Measurements from ENCODE around the gene HELQ.
A peak's percentile ranks its signal among the peaks of the same experiment; 100 is the strongest.
"Not testable (repeated sequence)": the region's sequence is repeated elsewhere in the genome, so short reads cannot be mapped to it uniquely, and the experiment has no call there.

The HELQ gene

DNA sequence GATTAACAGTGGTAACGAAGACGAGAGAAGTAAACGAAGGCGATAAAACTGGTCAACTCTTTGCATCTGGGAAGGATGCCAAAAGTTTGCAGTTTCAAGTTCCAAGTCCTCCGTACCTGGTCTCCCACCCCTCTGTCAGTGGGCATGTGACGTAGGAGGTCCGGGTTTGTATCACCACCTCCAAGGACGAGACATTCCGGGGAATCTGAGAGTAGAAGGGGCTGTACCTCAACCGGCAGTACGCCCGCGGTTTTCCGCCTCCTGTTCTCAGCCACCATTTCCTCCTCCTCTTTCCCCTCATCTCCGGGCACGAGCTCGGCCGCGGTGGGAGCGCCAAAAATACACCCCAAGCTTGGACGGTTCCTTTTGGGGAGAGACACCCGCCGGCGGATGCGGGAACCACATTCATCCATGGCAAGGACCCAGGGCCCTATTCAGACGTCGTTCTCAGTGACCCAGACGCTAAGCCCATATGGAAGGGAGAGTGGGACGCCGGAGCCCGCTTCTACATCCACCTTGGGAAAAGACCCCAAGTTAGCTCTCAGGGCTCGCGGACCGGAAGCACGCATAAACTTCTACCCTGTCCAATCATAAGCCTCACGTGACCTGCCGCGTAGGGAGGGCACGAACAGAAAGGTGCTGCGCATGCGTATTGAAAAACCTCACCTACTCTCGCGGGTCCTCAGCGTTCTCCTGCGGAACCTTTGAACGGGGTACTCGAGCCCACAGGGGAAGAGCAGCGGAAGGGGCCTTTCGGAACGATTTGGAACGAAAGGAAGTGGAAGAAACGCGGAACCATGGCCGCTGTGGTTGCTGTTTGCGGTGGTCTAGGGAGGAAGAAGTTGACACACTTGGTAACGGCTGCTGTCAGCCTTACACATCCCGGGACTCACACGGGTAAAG is at the start of gene HELQ, which contains the start of gene MRPS18C:
Gene HELQ, minus strand, starts transcription at position 543 of the 903 bp plus-strand sequence. Its CDS starts 130 bp downstream, at position 413.
Gene MRPS18C, plus strand, starts transcription at position 778 of the 903 bp plus-strand sequence. Its CDS starts 20 bp downstream, at position 798.
- Histone ChIP-seq H3K36me3 (ENCODE audit: low read depth) (peaks cover 53% of the 10 kb centered on the region), H3K27ac (ENCODE audit: poor library complexity, severe bottlenecking) (peak within 1 kb of the TSS; percentile 62), H3K4me3 (ENCODE audit: severe bottlenecking) (peak within 1 kb of the TSS; percentile 82), H3K9me3 (ENCODE audit: severe bottlenecking) (no peaks in the 10 kb centered on the region), H3K27me3 (ENCODE audit: insufficient read depth, poor library complexity, severe bottlenecking) (no peaks in the 10 kb centered on the region), H3K4me1 (ENCODE audit: insufficient read depth, poor library complexity, severe bottlenecking) (peaks cover 4% of the 10 kb centered on the region)
- DNase-seq (ENCODE audit: low spot score) (peak; percentile 98), ATAC-seq (ENCODE audit: low read depth) (peak; percentile 94)
- TF ChIP-seq, protein P1, sequence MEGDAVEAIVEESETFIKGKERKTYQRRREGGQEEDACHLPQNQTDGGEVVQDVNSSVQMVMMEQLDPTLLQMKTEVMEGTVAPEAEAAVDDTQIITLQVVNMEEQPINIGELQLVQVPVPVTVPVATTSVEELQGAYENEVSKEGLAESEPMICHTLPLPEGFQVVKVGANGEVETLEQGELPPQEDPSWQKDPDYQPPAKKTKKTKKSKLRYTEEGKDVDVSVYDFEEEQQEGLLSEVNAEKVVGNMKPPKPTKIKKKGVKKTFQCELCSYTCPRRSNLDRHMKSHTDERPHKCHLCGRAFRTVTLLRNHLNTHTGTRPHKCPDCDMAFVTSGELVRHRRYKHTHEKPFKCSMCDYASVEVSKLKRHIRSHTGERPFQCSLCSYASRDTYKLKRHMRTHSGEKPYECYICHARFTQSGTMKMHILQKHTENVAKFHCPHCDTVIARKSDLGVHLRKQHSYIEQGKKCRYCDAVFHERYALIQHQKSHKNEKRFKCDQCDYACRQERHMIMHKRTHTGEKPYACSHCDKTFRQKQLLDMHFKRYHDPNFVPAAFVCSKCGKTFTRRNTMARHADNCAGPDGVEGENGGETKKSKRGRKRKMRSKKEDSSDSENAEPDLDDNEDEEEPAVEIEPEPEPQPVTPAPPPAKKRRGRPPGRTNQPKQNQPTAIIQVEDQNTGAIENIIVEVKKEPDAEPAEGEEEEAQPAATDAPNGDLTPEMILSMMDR (IDR thresholded peaks at IDR 0.05; ENCODE audit: poor library complexity, severe bottlenecking): no peak

DNA sequence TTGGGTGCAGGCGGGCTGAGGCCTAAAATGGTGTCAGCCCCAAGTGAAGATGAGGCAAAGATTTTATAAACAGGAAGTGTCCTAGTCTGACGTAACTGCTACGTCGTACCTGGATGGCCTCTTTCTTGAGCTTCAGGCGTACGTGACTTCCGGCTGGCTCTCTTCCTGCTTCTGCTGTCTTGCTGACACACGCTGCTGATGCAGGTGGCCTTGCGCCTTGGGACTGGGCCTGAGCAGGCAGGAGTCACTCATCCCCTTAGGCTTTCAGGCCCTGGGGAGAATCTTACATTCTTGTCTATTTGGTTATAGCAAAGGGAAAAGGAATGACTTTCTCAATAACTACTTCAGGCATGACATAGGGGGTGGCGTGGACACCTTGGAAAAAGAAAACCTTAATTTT is 49.4 kb upstream of the HELQ start:
- H3K4me3 ChIP-seq (ENCODE audit: severe bottlenecking): no peak overlapping the region
- H3K27ac ChIP-seq (ENCODE audit: poor library complexity, severe bottlenecking): no peak overlapping the region
- H3K27me3 ChIP-seq (ENCODE audit: insufficient read depth, poor library complexity, severe bottlenecking): no peaks in the 10 kb centered on the region
- H3K9me3 ChIP-seq (ENCODE audit: severe bottlenecking): no peaks in the 10 kb centered on the region
- TF ChIP-seq, protein P1 (IDR thresholded peaks at IDR 0.05; ENCODE audit: poor library complexity, severe bottlenecking): no peak
- H3K4me1 ChIP-seq (ENCODE audit: insufficient read depth, poor library complexity, severe bottlenecking): no peaks in the 10 kb centered on the region
- ATAC-seq (ENCODE audit: low read depth) (no peak), DNase-seq (ENCODE audit: low spot score) (no peak)
- H3K36me3 ChIP-seq (ENCODE audit: low read depth): no peaks in the 10 kb centered on the region

DNA sequence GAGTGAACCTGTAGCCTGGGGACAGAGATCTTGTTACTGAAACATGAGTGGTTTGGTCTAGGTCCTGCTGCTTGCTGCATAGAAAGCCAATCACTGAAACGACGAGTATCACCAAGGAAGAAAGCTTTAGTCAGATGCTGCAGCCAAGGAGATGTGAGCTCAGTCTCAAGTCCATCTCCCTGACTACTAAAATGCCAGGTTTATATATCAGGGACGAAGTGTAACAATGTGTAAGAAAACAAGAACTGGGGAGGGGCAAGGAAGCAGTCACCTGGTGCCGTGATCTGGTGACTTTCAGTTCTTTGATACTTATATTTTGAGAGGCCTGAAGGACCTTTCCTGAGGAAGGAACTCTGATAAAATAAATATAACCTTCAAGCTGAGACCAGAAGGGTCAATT is 48.9 kb upstream of the HELQ start:
- no peak for ATAC-seq (ENCODE audit: low read depth)
- no peaks in the 10 kb centered on the region for H3K27me3 ChIP-seq (ENCODE audit: insufficient read depth, poor library complexity, severe bottlenecking)
- H3K9me3 ChIP-seq (ENCODE audit: severe bottlenecking): no peaks in the 10 kb centered on the region
- no peaks in the 10 kb centered on the region for H3K4me1 ChIP-seq (ENCODE audit: insufficient read depth, poor library complexity, severe bottlenecking)
- H3K36me3 ChIP-seq (ENCODE audit: low read depth): no peaks in the 10 kb centered on the region
- TF ChIP-seq, protein P1 (IDR thresholded peaks at IDR 0.05; ENCODE audit: poor library complexity, severe bottlenecking): no peak
- H3K27ac ChIP-seq (ENCODE audit: poor library complexity, severe bottlenecking): no peak overlapping the region
- no peak overlapping the region for H3K4me3 ChIP-seq (ENCODE audit: severe bottlenecking)
- DNase-seq (ENCODE audit: low spot score): no peak

- TF ChIP-seq, protein P1 (IDR thresholded peaks at IDR 0.05; ENCODE audit: poor library complexity, severe bottlenecking): no peak
- ATAC-seq (ENCODE audit: low read depth): no peak
Observed at GRCh38 chr4:83503974-83504373, 48.4 kb upstream of the HELQ start.

DNA sequence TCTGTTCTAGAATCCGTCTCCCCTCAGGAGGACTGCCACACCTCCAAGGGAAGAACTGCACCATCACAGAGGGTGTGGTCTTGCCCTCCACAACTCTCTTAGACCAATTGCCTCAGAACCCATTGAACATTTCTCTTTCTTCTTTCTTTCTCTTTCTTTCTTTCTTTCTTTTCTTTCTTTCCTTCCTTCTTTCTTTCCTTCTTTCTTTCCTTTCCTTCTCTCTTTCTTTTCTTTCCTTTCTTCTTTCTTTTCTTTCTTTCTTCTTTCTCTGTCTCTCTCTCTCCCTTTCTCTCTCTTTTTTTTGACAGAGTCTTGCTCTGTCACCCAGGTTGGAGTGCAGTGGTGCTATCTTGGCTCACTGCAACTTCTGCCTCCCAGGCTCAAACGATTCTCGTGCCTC is 46.0 kb upstream of the HELQ start:
- H3K36me3 ChIP-seq (ENCODE audit: low read depth); H3K27ac ChIP-seq (ENCODE audit: poor library complexity, severe bottlenecking); H3K27me3 ChIP-seq (ENCODE audit: insufficient read depth, poor library complexity, severe bottlenecking); H3K4me1 ChIP-seq (ENCODE audit: insufficient read depth, poor library complexity, severe bottlenecking); H3K9me3 ChIP-seq (ENCODE audit: severe bottlenecking); DNase-seq (ENCODE audit: low spot score); ATAC-seq (ENCODE audit: low read depth); H3K4me3 ChIP-seq (ENCODE audit: severe bottlenecking): not testable (repeated sequence)

More at GRCh38 chr4:83503974-83504373, 48.4 kb upstream of the HELQ start:
- H3K27me3 ChIP-seq (ENCODE audit: insufficient read depth, poor library complexity, severe bottlenecking): no peaks in the 10 kb centered on the region
- H3K4me1 ChIP-seq (ENCODE audit: insufficient read depth, poor library complexity, severe bottlenecking): no peaks in the 10 kb centered on the region
- no peak overlapping the region for H3K27ac ChIP-seq (ENCODE audit: poor library complexity, severe bottlenecking)
- H3K36me3 ChIP-seq (ENCODE audit: low read depth): no peaks in the 10 kb centered on the region
- no peak for DNase-seq (ENCODE audit: low spot score)
- H3K9me3 ChIP-seq (ENCODE audit: severe bottlenecking): no peaks in the 10 kb centered on the region
- no peak overlapping the region for H3K4me3 ChIP-seq (ENCODE audit: severe bottlenecking)
